ENCODE results near the gene PSG1.
"Not testable (repeated sequence)": the region's sequence is repeated elsewhere in the genome, so short reads cannot be mapped to it uniquely, and the experiment has no call there.

DNA sequence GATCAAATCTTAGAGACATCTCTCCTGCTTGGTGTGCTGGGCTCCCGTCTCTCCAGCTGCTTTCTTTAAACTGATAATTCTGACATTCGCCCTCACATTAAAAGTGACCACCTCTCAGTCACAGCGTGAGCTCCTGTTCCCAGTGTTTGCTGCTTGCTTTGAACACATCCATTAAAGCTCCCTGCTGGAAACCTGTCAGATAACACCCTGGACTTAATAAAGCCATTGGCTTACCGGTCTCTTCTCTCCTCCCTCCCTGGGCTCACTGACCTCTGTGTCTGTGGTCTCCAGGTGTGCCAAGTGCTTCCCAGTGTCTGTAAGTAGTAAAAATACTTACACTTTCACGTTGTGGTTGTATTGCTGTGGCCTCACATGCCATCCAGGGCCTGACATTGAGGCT, 2.5 kb upstream of the PSG1 start:
- TF ChIP-seq, protein P1, sequence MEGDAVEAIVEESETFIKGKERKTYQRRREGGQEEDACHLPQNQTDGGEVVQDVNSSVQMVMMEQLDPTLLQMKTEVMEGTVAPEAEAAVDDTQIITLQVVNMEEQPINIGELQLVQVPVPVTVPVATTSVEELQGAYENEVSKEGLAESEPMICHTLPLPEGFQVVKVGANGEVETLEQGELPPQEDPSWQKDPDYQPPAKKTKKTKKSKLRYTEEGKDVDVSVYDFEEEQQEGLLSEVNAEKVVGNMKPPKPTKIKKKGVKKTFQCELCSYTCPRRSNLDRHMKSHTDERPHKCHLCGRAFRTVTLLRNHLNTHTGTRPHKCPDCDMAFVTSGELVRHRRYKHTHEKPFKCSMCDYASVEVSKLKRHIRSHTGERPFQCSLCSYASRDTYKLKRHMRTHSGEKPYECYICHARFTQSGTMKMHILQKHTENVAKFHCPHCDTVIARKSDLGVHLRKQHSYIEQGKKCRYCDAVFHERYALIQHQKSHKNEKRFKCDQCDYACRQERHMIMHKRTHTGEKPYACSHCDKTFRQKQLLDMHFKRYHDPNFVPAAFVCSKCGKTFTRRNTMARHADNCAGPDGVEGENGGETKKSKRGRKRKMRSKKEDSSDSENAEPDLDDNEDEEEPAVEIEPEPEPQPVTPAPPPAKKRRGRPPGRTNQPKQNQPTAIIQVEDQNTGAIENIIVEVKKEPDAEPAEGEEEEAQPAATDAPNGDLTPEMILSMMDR (IDR thresholded peaks at IDR 0.05) = not testable (repeated sequence)
- TF ChIP-seq POLR2AphosphoS5 (IDR thresholded peaks at IDR 0.05) = not testable (repeated sequence)

Data from prostate gland (tissue), 2 donors.